CD14-positive monocyte (primary cell): ENCODE data around the gene DGKA. TPM values are rescaled to one million over a fixed set of nuclear protein-coding genes. Genes with fewer than 3 reads are reported as not detected.

Experiments
- DNase-seq, 3 donors: peaks; one replicate each; pipeline ENCODE4 v3.0.0-alpha.2; 2011 to 2022
- H2AFZ ChIP-seq: 2 replicates; pipeline ENCODE4 v1.6.0; 2012; ENCODE audit warnings: mild to moderate bottlenecking, low read depth, low read length, inconsistent platforms; ENCODE audit not compliant: insufficient read depth, poor library complexity, severe bottlenecking
- H3K27ac ChIP-seq, 2 donors: 1 replicate in 1 of 2; 2 replicates in 1 of 2; pipeline ENCODE4 v1.5.1; 2012 to 2013; ENCODE audit warnings: low read length in 2 of 2, control low read depth in 1 of 2, inconsistent platforms in 1 of 2, low read depth in 1 of 2, mild to moderate bottlenecking in 1 of 2
- H3K27me3 ChIP-seq, 2 donors: one replicate each; pipeline versions ENCODE4 v1.6.0 to v1.6.1; 2011 to 2013; ENCODE audit warnings: low read length in 2 of 2; ENCODE audit not compliant: control insufficient read depth in 2 of 2, insufficient read depth in 2 of 2
- H3K36me3 ChIP-seq, 2 donors: replicated peaks in 1 of 2; 1 replicate in 1 of 2; 2 replicates in 1 of 2; pipeline versions ENCODE4 v1.5.1 to v1.6.1; 2012 to 2013; ENCODE audit warnings: low read length in 2 of 2, control low read depth in 1 of 2, inconsistent platforms in 1 of 2, mild to moderate bottlenecking in 1 of 2; ENCODE audit not compliant: insufficient read depth in 2 of 2, control insufficient read depth in 1 of 2
- H3K4me1 ChIP-seq, 2 donors: 1 replicate in 1 of 2; 2 replicates in 1 of 2; pipeline versions ENCODE4 v1.5.1 to v1.6.1; 2012 to 2013; ENCODE audit warnings: low read length in 2 of 2, control low read depth in 1 of 2, inconsistent platforms in 1 of 2, mild to moderate bottlenecking in 1 of 2, moderate library complexity in 1 of 2; ENCODE audit not compliant: insufficient read depth in 2 of 2, control insufficient read depth in 1 of 2
- H3K4me2 ChIP-seq: replicated peaks from 2 replicates; pipeline ENCODE3; 2012; ENCODE audit warnings: low read length, moderate library complexity, mild to moderate bottlenecking; ENCODE audit not compliant: poor library complexity, severe bottlenecking; ENCODE audit errors: extremely low read depth
- H3K4me3 ChIP-seq, 3 experiments: fragments of 200-600 bp in 1 of 3; sonication (generic) in 1 of 3; replicated peaks in 1 of 3; 1 replicate in 2 of 3; 2 replicates in 1 of 3; pipeline ENCODE4 v1.5.1; 2011 to 2013; ENCODE audit warnings: low read length in 3 of 3, mild to moderate bottlenecking in 3 of 3, control low read depth in 2 of 3, low read depth in 2 of 3, inconsistent platforms in 1 of 3, moderate library complexity in 1 of 3
- H3K79me2 ChIP-seq: 2 replicates; pipeline ENCODE4 v1.6.0; 2012; ENCODE audit warnings: mild to moderate bottlenecking, control low read depth, inconsistent platforms, low read length, moderate library complexity; ENCODE audit not compliant: insufficient read depth
- H3K9ac ChIP-seq: 2 replicates; pipeline ENCODE4 v1.6.0; 2017; ENCODE audit warnings: low read length, mild to moderate bottlenecking; ENCODE audit not compliant: insufficient read depth, poor library complexity, severe bottlenecking
- H3K9me3 ChIP-seq, 2 donors: replicated peaks in 1 of 2; 1 replicate in 1 of 2; 2 replicates in 1 of 2; pipeline versions ENCODE4 v1.5.1 to v1.6.1; 2012 to 2013; ENCODE audit warnings: low read length in 2 of 2, control low read depth in 1 of 2; ENCODE audit not compliant: control insufficient read depth in 1 of 2, insufficient read depth in 1 of 2
- H4K20me1 ChIP-seq: 2 replicates; pipeline ENCODE4 v1.6.0; 2012; ENCODE audit warnings: mild to moderate bottlenecking, low read length, control low read depth, moderate library complexity; ENCODE audit not compliant: insufficient read depth
- H3K27ac Mint-ChIP-seq, 7 donors: one replicate each; pipeline ENCODE4 v1.8.0; 2020; ENCODE audit warnings: mild to moderate bottlenecking in 7 of 7, mixed read lengths in 7 of 7, moderate library complexity in 6 of 7, inconsistent platforms in 2 of 7
- H3K27me3 Mint-ChIP-seq, 3 donors: one replicate each; pipeline ENCODE4 v1.8.0; 2021 to 2022; ENCODE audit warnings: low read depth in 3 of 3, mild to moderate bottlenecking in 3 of 3, mixed read lengths in 3 of 3, moderate library complexity in 3 of 3, inconsistent platforms in 1 of 3
- H3K36me3 Mint-ChIP-seq, 2 donors: one replicate each; pipeline ENCODE4 v1.8.0; 2020; ENCODE audit warnings: mixed read lengths in 2 of 2, inconsistent platforms in 1 of 2, mild to moderate bottlenecking in 1 of 2
- H3K4me1 Mint-ChIP-seq: one replicate; pipeline ENCODE4 v1.8.0; 2020; ENCODE audit warnings: mild to moderate bottlenecking, mixed read lengths
- H3K4me3 Mint-ChIP-seq, 2 donors: one replicate each; pipeline ENCODE4 v1.8.0; 2020; ENCODE audit warnings: mild to moderate bottlenecking in 2 of 2, mixed read lengths in 2 of 2, moderate library complexity in 1 of 2
- H3K9me3 Mint-ChIP-seq, 7 donors: one replicate each; pipeline ENCODE4 v1.8.0; 2020 to 2022; ENCODE audit warnings: mixed read lengths in 7 of 7, mild to moderate bottlenecking in 6 of 7, moderate library complexity in 6 of 7, inconsistent platforms in 2 of 7
- WGBS: methylation state at CpG from one replicate; pipeline ENCODE4 v1.1.5; 2013; ENCODE audit warnings: missing lambda C conversion rate; ENCODE audit not compliant: insufficient coverage; 5-methylcytosine and 5-hydroxymethylcytosine counted together
- intact Hi-C, 2 donors: fragments of 100-400 bp; cut with micrococcal nuclease; formaldehyde crosslinking; loops; one replicate each; pipeline versions ENCODE4 v1.15.0 to v1.15.1; 2023
- polyA plus RNA-seq, 3 donors: library from polyadenylated mRNA; depleted of rRNA in 1 of 3; unstranded in 2 of 3; stranded (reverse) in 1 of 3; fragments of 300-500 nt in 2 of 3; fragments of >200 nt in 1 of 3; fragmentation: Illumina TruSeq in 2 of 3; gene quantifications; 1 replicate in 2 of 3; 2 replicates in 1 of 3; pipeline ENCODE4 v1.2.3, GENCODE V29; 2012 to 2021
- TF ChIP-seq, protein P1 (sequence below): fragments of 200-600 bp; IDR thresholded peaks from one replicate; pipeline ENCODE4 v1.8.0; 2022; ENCODE audit warnings: antibody characterized with exemption, mild to moderate bottlenecking

The DGKA gene
- polyA plus RNA-seq, 3 donors = 16.0 to 99.1 (median 21.4) TPM

DNA sequence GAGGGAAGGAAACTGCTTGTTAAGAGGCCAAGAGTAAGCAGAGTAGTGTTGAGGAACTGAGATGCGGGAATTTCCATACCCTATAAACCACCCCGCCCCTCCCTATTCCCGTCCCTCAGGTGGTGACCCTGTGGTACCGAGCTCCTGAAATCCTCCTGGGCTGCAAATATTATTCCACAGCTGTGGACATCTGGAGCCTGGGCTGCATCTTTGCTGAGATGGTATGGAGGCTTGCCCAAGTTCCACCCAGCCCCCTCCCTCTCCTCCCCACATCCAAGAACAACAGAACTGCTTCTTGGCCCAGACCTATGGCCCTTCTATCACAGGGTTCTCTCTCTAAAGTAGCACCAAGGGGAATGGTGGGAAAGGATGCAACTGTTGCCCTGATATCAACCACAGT is 38.4 kb downstream of the DGKA start:
- WGBS = no CpG with 5 or more reads among the region's 4 CpGs
- Mint-ChIP-seq H3K4me3 (no peak overlapping the region), H3K9me3 (no peaks in the 10 kb centered on the region), H3K27me3 (peaks cover 0 to 2% (median 0%) of the 10 kb centered on the region in 3 donors), H3K36me3 (peaks cover 0 to 5% of the 10 kb centered on the region in 2 donors), H3K27ac (peak overlapping the region in 2 of 7 donors; percentile 8 to 49), H3K4me1 (peaks cover 23% of the 10 kb centered on the region)
- H3K27ac ChIP-seq = no peak overlapping the region
- no peak overlapping the region for H3K9ac ChIP-seq
- H3K9me3 ChIP-seq = no peaks in the 10 kb centered on the region
- no peak overlapping the region for H3K4me2 ChIP-seq
- intact Hi-C loops = loop anchor here in 1 of 2 donors (5.0 kb wide), 1 partner anchor 37 kb away; the partner anchor contains the start of gene DGKA
- peaks cover 18% of the 10 kb centered on the region for H3K79me2 ChIP-seq
- no peaks in the 10 kb centered on the region for H3K36me3 ChIP-seq
- H3K27me3 ChIP-seq = no peaks in the 10 kb centered on the region
- TF ChIP-seq, protein P1, sequence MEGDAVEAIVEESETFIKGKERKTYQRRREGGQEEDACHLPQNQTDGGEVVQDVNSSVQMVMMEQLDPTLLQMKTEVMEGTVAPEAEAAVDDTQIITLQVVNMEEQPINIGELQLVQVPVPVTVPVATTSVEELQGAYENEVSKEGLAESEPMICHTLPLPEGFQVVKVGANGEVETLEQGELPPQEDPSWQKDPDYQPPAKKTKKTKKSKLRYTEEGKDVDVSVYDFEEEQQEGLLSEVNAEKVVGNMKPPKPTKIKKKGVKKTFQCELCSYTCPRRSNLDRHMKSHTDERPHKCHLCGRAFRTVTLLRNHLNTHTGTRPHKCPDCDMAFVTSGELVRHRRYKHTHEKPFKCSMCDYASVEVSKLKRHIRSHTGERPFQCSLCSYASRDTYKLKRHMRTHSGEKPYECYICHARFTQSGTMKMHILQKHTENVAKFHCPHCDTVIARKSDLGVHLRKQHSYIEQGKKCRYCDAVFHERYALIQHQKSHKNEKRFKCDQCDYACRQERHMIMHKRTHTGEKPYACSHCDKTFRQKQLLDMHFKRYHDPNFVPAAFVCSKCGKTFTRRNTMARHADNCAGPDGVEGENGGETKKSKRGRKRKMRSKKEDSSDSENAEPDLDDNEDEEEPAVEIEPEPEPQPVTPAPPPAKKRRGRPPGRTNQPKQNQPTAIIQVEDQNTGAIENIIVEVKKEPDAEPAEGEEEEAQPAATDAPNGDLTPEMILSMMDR = no peak
- DNase-seq = no peak
- no peaks in the 10 kb centered on the region for H4K20me1 ChIP-seq
- H3K4me1 ChIP-seq = peaks cover 25 to 35% of the 10 kb centered on the region in 2 donors
- no peak overlapping the region for H2AFZ ChIP-seq
- H3K4me3 ChIP-seq = no peak overlapping the region

DNA sequence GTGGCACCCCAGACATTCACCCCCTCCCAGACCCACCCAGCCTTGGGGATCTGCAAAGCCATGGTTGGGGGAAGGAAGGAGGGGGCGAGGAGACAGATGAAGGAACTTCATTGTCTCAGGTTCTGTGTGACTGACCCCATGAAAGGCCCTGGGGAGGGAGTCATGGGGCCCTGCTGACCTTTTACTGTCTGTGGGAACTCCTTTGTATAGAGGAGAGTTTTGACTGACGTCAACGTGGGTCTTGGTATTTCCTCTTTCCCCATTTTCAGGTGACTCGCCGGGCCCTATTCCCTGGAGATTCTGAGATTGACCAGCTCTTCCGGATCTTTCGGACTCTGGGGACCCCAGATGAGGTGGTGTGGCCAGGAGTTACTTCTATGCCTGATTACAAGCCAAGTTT is 39.8 kb downstream of the DGKA start:
- H3K27ac ChIP-seq = peak overlapping the region in 1 of 2 donors; percentile 7
- H3K36me3 ChIP-seq = no peaks in the 10 kb centered on the region
- no peaks in the 10 kb centered on the region for H3K9me3 Mint-ChIP-seq
- H3K79me2 ChIP-seq = peaks cover 33% of the 10 kb centered on the region
- H3K9ac ChIP-seq = no peak overlapping the region
- H3K4me3 ChIP-seq = no peak overlapping the region
- peaks cover 34 to 45% of the 10 kb centered on the region in 2 donors for H3K4me1 ChIP-seq
- peak overlapping the region in 2 of 7 donors; percentile 39 to 60 for H3K27ac Mint-ChIP-seq
- H3K27me3 Mint-ChIP-seq = peaks cover 0 to 2% (median 0%) of the 10 kb centered on the region in 3 donors
- H3K27me3 ChIP-seq = no peaks in the 10 kb centered on the region
- TF ChIP-seq, protein P1 = no peak
- H3K4me2 ChIP-seq = no peak overlapping the region
- peaks cover 21% of the 10 kb centered on the region for H3K4me1 Mint-ChIP-seq
- H4K20me1 ChIP-seq = peaks cover 5% of the 10 kb centered on the region
- H3K4me3 Mint-ChIP-seq = no peak overlapping the region
- H2AFZ ChIP-seq = no peak overlapping the region
- DNase-seq = no peak
- intact Hi-C loops = loop anchor here in 1 of 2 donors (5.0 to 10.0 kb wide), 2 partner anchors 43 to 144 kb away; partner anchors contain the start of genes PYM1, RPL41 and ZC3H10
- no peaks in the 10 kb centered on the region for H3K9me3 ChIP-seq
- WGBS = 100% methylated on average over 3 of the region's 7 CpGs
- H3K36me3 Mint-ChIP-seq = peaks cover 0 to 5% of the 10 kb centered on the region in 2 donors
